Activated CD8-positive, alpha-beta memory T cell treated with anti-CD3 and anti-CD28 coated beads, Interleukin-2, amount 10 ng/mL, durations not matched to agents 7 days and 5 days (primary cell): ENCODE data around the gene RASA3. TPM values are rescaled to one million over a fixed set of nuclear protein-coding genes. Genes with fewer than 3 reads are reported as not detected.

Experiments used
- ATAC-seq: fragments of 150-1000 bp; cut with Tn5 transposase; one replicate; pipeline ENCODE4 v1.10.0; 2021; ENCODE audit warnings: moderate library complexity
- CTCF ChIA-PET: fragments of 350-600 bp; sonication (Branson Sonifier 250); formaldehyde crosslinking; loops from one replicate; lab custom pipeline; 2021; ENCODE audit warnings: antibody characterized with exemption; lab: Charles Lee
- DNase-seq: peaks from one replicate; pipeline ENCODE4 v3.0.0-alpha.2; 2020
- H3K27ac Mint-ChIP-seq: one replicate; pipeline ENCODE4 v1.8.0; 2021; ENCODE audit warnings: mild to moderate bottlenecking, mixed read lengths
- H3K27me3 Mint-ChIP-seq: one replicate; pipeline ENCODE4 v1.8.0; 2021; ENCODE audit warnings: mixed read lengths
- H3K36me3 Mint-ChIP-seq: one replicate; pipeline ENCODE4 v1.8.0; 2021; ENCODE audit warnings: mild to moderate bottlenecking, mixed read lengths
- H3K4me1 Mint-ChIP-seq: one replicate; pipeline ENCODE4 v1.8.0; 2021; ENCODE audit warnings: mixed read lengths
- H3K4me3 Mint-ChIP-seq: one replicate; pipeline ENCODE4 v1.8.0; 2021; ENCODE audit warnings: mild to moderate bottlenecking, moderate library complexity, mixed read lengths
- H3K9me3 Mint-ChIP-seq: one replicate; pipeline ENCODE4 v1.8.0; 2022; ENCODE audit warnings: low read depth, mixed read lengths
- total RNA-seq, 2 experiments: library from RNA; stranded (reverse); gene quantifications; one replicate each; pipeline ENCODE4 v1.2.3, GENCODE V29; 2021

The RASA3 gene
- total RNA-seq, 2 experiments from 2014 or later, result 16.3 to 49.2 TPM

- DNase-seq (no peak), ATAC-seq (no peak)
- Mint-ChIP-seq H3K4me3 (no peak overlapping the region), H3K4me1 (no peaks in the 10 kb centered on the region), H3K27me3 (no peaks in the 10 kb centered on the region), H3K36me3 (no peaks in the 10 kb centered on the region), H3K9me3 (no peaks in the 10 kb centered on the region), H3K27ac (no peak overlapping the region)
- CTCF ChIA-PET, result no interaction called here
Measured at GRCh38 chr13:113969973-113970611, 162.3 kb downstream of the RASA3 start.

DNA sequence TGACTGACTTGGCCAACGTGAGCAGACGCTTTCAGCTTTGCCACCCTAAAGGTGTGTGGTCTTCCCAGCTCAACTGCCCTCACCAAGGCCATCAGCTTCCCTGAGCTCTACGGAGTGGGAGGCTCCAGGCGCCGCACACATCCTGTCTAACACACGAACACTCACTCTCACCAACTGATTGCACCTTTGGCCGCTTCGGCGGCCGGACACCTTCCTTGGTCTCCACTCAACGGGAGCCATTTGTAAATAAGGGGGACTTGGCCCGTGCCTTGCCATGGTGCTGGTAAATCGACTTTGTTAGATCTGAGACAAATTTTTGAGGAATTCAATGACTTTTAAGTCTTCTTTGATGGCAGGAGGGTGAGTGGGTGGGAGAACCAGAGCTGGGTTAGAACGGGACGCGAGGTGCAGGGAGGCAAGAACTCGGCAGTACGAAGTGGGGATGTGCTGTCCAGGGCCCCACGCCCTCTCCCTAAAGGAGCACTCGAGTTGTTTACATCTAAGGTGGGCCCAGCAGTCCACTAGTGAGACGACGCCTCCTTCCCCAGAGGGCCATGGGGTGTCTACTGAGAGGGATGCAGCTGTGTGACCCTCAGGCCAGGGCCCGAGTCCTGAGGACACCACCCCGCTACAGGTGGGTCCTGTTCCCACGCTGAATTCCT is 163.0 kb downstream of the RASA3 start:
- no peak overlapping the region for H3K27ac Mint-ChIP-seq
- no peaks in the 10 kb centered on the region for H3K4me1 Mint-ChIP-seq
- no peak for ATAC-seq
- H3K4me3 Mint-ChIP-seq, result no peak overlapping the region
- H3K9me3 Mint-ChIP-seq, result no peaks in the 10 kb centered on the region
- no peaks in the 10 kb centered on the region for H3K27me3 Mint-ChIP-seq
- CTCF ChIA-PET, result no interaction called here
- DNase-seq, result no peak
- H3K36me3 Mint-ChIP-seq, result no peaks in the 10 kb centered on the region

DNA sequence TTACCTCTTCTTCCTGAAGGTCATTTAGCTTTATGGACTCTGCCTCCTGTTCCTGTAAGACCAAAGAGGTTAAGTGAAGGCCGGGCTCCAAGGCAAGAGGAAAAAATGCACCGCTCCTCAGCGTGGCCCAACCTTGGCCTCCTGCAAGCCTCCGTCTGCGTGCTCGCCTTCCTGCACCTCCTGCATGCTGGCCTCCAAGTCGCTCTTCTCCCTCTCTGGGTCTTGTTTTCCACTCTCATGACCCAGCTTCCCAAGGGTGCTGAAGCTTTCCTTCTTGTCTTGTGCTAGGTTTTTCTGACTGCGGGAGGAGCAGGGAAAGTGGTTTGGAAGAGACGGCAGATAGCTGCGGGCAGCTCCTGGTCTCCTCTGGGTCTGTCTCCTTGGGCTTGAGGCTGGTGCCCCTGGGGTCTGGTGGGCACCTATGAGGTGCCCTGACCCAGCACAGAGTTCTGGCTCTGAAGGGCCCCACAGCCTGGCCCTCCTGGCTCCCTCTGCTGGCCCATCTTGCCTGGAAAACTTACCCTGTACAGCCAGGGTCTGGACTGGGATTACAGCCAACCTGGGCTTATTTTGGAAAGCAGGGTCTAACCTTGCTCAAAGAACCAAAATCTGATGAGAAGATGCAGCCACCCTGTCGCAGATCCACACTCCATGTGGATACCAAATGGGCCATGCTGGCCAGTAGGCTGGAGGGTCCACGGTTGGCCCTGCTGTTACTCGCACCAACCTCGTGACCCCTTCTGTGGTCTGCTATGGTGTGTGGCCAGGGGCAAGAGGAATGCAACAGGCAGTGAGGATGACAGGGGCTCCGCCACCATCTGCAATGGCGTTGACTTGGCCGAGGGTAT is 163.7 kb downstream of the RASA3 start:
- ATAC-seq, result no peak
- no peak overlapping the region for H3K4me3 Mint-ChIP-seq
- H3K27ac Mint-ChIP-seq, result no peak overlapping the region
- CTCF ChIA-PET, result no interaction called here
- no peaks in the 10 kb centered on the region for H3K27me3 Mint-ChIP-seq
- no peaks in the 10 kb centered on the region for H3K4me1 Mint-ChIP-seq
- no peaks in the 10 kb centered on the region for H3K36me3 Mint-ChIP-seq
- H3K9me3 Mint-ChIP-seq, result no peaks in the 10 kb centered on the region
- DNase-seq, result no peak

DNA sequence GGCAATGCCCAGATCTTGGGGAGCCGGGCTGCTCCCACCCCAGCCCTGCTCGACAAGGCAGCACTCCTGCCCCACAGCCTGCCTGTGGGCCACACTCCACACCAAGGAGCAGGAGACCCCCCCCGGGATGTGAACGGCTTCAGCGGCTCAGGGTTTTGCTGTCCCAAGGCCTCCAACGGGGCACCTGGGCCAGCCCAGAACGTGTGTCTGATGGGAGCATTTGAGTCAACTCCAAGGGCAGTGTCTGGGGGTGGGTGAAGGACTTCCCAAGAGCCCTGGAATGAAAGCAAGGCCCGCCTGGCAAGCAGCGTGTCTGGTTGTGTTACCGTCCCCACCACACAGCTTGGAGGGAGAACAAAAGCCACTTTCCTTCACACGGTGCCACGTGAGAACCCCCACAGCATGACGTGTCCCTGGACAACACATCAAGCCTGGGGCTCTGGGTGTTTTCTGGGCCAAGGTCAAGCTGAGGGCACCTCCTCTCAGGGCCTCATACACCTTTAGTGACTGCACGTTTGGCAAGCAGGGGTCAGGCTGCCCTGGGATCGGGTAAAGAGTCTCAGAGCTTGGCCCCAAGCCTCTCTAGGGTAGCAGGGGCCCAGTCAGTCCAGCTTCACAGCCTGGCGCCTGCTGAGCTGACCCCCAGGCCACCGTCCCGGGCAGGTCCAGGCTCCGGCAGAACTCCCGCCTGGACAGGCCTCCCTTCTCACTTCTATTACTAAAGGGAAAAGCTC is 164.5 kb downstream of the RASA3 start:
- no peak for ATAC-seq
- H3K4me1 Mint-ChIP-seq, result no peaks in the 10 kb centered on the region
- CTCF ChIA-PET, result no interaction called here
- no peaks in the 10 kb centered on the region for H3K36me3 Mint-ChIP-seq
- no peak for DNase-seq
- H3K27ac Mint-ChIP-seq, result no peak overlapping the region
- no peak overlapping the region for H3K4me3 Mint-ChIP-seq
- H3K27me3 Mint-ChIP-seq, result no peaks in the 10 kb centered on the region
- no peaks in the 10 kb centered on the region for H3K9me3 Mint-ChIP-seq

DNA sequence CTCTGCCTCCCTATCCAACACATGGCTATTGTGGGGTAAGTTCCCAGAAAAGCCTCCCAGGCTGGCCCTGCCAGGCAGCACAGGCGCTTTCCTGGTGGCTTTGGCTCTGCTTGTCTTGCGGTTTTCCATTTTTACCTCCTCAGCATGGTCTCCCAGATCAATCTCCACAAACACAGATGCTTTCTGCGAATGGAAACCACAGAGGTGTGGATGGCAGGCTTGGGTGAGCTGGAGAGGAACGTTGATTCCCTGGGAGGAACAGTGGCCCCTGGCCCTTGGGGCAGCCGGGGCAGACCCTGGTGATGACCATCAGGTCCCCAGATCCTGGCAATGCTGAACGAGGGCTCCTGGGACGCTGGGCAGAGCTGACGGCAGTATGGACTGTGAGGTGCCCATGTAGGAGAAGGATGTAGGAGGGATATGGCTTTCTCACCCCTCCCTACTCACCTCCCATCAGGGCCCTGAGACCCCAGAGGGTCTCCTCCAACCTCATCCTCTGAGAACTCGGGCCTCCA is 165.2 kb downstream of the RASA3 start:
- DNase-seq (no peak), ATAC-seq (no peak)
- Mint-ChIP-seq H3K4me1 (no peaks in the 10 kb centered on the region), H3K27me3 (no peaks in the 10 kb centered on the region), H3K36me3 (no peaks in the 10 kb centered on the region), H3K4me3 (no peak overlapping the region), H3K9me3 (no peaks in the 10 kb centered on the region), H3K27ac (no peak overlapping the region)
- CTCF ChIA-PET, result no interaction called here

GRCh38 chr13:113965968-113966884 is 166.2 kb downstream of the RASA3 start:
- Mint-ChIP-seq H3K9me3 (peaks cover 4% of the 10 kb centered on the region), H3K4me1 (no peaks in the 10 kb centered on the region), H3K4me3 (no peak overlapping the region), H3K27me3 (no peaks in the 10 kb centered on the region), H3K27ac (no peak overlapping the region), H3K36me3 (no peaks in the 10 kb centered on the region)
- no peak for DNase-seq
- CTCF ChIA-PET, result no interaction called here
- ATAC-seq, result no peak

GRCh38 chr13:113965383-113965874 is 167.0 kb downstream of the RASA3 start:
- Mint-ChIP-seq H3K27me3 (no peaks in the 10 kb centered on the region), H3K4me3 (no peak overlapping the region), H3K9me3 (peaks cover 5% of the 10 kb centered on the region), H3K4me1 (no peaks in the 10 kb centered on the region), H3K27ac (no peak overlapping the region), H3K36me3 (peaks cover 2% of the 10 kb centered on the region)
- no peak for DNase-seq
- ATAC-seq, result no peak
- CTCF ChIA-PET, result no interaction called here

- Mint-ChIP-seq H3K9me3 (peaks cover 12% of the 10 kb centered on the region), H3K27me3 (no peaks in the 10 kb centered on the region), H3K4me1 (no peaks in the 10 kb centered on the region), H3K4me3 (no peak overlapping the region), H3K27ac (no peak overlapping the region), H3K36me3 (peaks cover 7% of the 10 kb centered on the region)
- DNase-seq (no peak), ATAC-seq (no peak)
- CTCF ChIA-PET, result no interaction called here
Measured at GRCh38 chr13:113964251-113964995, 168.0 kb downstream of the RASA3 start.

DNA sequence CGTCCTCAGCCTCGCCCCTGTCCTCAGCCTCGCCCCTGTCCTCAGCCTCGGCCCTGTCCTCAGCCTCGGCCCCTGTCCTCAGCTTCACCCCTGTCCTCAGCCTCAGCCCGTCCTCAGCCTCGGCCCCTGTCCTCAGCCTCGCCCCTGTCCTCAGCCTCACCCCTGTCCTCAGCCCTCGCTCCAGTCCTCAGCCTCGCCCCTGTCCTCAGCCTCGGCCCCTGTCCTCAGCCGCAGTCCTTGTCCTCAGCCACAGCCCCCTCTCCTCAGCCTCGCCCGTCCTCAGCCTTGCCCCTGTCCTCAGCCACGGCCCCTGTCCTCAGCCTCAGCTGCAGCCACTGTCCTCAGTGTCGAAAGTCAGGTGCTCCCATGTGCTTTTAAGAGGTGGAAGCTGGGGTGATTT is 169.0 kb downstream of the RASA3 start:
- Mint-ChIP-seq H3K4me1 (no peaks in the 10 kb centered on the region), H3K36me3 (peaks cover 7% of the 10 kb centered on the region), H3K4me3 (no peak overlapping the region), H3K27ac (no peak overlapping the region), H3K27me3 (no peaks in the 10 kb centered on the region), H3K9me3 (peaks cover 17% of the 10 kb centered on the region)
- DNase-seq (no peak), ATAC-seq (no peak)
- CTCF ChIA-PET, result no interaction called here

DNA sequence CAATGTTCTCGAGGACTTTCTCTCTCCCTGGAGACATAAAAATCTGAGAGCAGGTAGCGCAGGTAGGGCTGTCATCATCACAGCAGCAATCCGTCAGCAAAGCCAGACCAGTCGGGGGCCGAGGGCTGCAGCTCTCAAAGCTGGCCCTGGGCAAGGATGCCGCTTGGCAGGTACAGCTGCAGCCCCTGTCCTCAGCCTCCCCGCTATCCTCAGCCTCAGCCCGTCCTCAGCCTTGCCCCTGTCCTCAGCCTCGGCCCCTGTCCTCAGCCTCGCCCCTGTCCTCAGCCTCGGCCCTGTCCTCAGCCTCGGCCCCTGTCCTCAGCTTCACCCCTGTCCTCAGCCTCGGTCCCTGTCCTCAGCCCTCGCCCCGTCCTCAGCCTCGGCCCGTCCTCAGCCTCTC is 169.4 kb downstream of the RASA3 start:
- no peak overlapping the region for H3K4me3 Mint-ChIP-seq
- no peak overlapping the region for H3K27ac Mint-ChIP-seq
- H3K4me1 Mint-ChIP-seq, result no peaks in the 10 kb centered on the region
- H3K9me3 Mint-ChIP-seq, result peaks cover 18% of the 10 kb centered on the region
- no peak for ATAC-seq
- no peak for DNase-seq
- CTCF ChIA-PET, result no interaction called here
- H3K27me3 Mint-ChIP-seq, result no peaks in the 10 kb centered on the region
- peaks cover 7% of the 10 kb centered on the region for H3K36me3 Mint-ChIP-seq

DNA sequence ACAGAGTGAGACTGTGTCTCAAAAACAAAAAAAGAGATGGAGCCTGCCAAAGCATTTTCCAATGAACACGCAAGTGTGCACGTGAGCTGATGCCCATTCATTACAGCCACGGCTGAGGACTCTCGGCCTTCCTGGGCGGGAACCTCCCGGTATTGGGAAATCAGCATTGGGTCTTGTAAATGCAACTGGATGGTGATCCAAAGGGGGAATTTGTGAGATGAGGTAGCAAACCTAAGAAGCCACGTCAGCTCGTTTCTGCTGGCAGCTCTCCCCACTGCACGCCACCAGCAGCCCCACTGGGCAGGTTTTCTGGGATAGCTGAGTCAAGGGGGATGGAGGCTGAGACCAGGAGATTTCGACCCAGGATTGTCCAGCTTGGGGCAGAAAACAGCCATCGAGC is 170.0 kb downstream of the RASA3 start:
- H3K4me1 Mint-ChIP-seq, result no peaks in the 10 kb centered on the region
- H3K27ac Mint-ChIP-seq, result no peak overlapping the region
- peaks cover 18% of the 10 kb centered on the region for H3K9me3 Mint-ChIP-seq
- H3K4me3 Mint-ChIP-seq, result no peak overlapping the region
- no peak for DNase-seq
- H3K36me3 Mint-ChIP-seq, result peaks cover 7% of the 10 kb centered on the region
- CTCF ChIA-PET, result no interaction called here
- no peak for ATAC-seq
- no peaks in the 10 kb centered on the region for H3K27me3 Mint-ChIP-seq
